GM18526 (cell line): ENCODE data around the gene PTPRN.

ENCODE experiments used
- POLR2A ChIP-seq: IDR thresholded peaks from 3 replicates; pipeline ENCODE4 v1.6.1; 2011; ENCODE audit not compliant: insufficient read length; ENCODE audit errors: extremely low read depth

Gene PTPRN

DNA sequence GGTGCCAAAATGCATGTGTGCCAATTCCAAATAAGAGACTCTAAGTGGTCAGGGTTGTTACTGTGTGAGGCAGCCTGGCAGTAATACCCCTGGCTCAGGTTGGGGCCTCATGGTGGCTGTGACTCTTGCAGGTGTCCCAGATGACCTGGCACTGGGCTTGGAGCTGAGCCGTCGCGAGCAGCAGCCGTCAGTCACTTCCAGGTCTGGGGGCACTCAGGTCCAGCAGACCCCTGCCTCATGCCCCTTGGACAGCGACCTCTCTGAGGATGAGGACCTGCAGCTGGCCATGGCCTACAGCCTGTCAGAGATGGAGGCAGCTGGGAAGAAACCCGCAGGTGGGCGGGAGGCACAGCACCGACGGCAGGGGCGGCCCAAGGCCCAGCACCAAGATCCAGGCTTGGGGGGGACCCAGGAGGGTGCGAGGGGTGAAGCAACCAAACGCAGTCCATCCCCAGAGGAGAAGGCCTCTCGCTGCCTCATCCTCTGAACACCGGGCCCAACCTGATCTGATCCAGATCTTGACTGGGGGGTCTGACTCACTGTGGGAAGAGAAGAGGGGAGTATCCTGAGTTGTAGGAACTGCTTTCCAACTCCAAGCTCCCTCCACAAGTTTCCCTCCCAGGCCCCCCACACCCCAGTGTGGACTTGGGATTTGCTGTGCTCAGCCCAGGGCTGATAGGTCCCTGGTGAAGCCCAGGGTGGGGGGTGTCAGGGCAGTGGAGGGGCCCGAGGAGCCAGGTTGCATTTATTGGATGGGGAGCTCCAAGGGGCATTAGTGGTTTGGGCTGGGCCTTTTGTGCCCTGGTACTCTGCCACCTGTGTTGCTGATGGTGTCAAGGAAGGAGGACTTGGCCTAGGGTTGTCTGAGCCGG lies 24.5 kb downstream of the PTPRN start:
- no peak for TF ChIP-seq POLR2A

DNA sequence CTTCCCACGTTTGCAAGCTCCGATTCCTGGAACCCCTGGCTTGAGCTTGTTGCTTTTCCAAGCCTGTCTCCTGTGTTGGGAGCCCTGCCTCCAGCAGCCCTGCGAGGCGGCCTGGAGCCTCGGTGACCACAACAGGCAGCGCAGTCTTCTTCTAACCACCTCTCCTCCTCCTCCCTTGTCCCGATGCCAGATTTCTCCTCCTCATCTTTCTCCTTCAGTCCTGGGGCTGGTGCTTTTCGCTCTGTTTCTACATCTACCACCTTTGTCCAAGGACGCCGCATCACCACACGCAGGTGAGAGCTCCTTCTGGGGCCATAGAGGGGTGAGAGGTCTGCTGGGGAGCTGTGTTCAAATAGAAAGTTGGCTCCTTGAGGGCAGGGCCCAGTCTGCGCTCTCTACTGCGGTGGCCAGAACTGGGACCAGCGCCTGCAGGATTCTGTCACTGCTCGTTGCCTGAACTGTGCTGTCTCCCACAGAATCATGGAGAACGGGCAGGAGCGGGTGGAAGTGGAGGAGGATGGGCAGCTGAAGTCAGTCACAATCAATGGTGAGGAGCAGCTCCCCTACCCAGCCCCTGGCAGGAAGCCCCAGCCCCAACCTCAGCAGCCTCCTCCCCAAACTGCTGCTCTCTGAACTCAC lies 26.1 kb downstream of the PTPRN start:
- TF ChIP-seq POLR2A = no peak

- TF ChIP-seq POLR2A = no peak
Measured at GRCh38 chr2:219282375-219282774, 26.8 kb downstream of the PTPRN start.

DNA sequence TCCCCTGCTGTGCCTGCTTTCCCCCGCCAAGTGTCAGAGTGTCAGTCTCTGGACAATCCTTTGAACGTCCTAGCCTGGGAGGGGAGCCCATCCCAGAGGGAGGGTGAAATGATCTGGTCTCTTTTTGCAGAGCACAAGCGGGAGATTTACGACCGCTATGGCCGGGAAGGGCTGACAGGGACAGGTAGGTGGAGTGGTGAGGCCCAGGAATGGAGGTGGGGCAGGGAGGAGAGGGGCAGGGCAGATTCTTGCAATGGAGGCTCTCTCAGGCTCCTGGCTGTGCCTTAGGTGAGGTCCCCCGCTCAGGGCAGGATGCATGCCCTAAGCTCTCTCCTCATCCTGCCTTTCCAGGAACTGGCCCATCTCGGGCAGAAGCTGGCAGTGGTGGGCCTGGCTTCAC lies 27.6 kb downstream of the PTPRN start:
- no peak for TF ChIP-seq POLR2A

DNA sequence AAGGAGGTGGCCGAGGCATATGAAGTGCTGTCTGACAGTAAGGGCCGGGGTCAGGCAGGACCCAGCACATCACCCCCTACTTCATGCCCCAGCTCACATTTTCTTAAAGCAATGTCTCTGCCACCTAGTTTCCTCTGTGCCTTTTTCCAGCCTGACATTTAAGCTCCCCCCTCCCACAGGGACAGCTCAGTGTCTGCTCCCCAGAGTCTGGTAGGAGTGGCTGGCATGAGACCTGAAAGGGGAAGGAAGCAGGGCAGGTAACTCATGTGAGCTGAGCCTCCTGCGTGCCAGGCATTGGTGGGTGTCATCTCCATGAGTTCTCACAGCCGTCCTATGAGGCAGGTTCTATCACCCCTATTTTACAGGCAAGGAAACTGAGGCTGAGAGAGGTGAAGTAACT lies 28.6 kb downstream of the PTPRN start:
- TF ChIP-seq POLR2A = no peak

DNA sequence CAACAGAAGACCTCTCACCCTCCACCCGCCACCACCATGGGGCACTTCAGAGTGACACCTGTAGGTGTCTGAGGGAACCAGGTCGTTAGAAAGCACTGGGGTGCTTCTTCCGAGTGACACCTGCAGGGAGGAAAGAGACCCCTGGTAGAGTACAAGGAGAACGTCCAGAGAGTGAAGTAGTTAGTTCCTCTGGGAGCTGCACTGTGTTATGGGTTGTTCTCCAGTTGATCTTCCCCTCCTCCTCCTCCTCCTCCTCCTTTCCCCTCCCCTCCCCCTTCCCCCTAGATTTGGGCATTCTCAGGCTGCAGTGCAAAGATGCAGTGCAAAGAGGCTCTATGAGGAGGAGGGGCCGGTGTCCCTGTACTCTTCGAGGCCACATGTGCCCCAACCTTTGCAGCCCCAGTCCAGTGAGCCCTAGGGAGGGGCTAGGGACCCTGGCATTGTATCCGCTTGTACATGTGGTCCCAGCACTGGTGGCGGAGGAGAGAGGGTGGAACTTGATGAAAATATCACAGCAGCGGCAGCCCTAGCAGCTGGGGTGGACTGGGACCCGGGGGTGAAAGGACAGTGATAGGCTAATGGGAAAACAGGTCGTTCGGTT lies 29.2 kb downstream of the PTPRN start:
- no peak for TF ChIP-seq POLR2A

DNA sequence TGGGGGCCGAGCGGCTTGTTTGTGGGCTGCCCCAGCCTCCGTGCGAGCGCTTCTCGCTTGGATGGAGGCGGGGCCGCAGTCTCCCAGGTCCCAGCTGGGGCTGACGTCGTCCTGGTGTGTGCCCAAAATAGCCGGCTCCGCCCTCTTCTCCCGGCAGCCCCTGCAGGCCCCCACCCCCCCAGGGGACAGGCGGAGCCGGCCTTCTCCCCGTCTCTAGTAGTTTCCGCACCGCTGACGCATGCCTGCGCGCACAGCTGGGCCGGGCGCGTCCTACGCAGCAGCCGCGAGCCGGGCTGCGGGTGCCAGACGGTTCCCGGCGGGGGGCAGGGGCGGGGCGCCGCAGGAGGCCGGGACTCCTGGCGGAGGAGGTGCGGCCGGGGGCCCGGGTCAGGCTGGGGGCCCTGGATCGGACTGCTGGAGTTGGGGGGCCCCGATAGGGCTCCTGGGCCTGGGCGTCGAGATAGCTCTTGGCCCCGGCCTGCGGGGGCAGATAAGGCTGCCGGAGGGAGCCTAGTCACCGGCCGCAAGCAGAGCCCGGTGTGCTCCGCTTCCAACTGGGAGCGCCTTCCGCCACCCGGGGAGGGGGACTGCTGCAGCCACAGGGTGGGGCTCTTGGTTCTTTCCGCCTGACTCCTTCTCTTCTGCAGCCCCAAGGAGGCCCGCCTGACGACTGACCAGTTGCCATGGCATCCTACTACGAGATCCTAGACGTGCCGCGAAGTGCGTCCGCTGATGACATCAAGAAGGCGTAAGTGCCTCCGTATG lies 29.9 kb downstream of the PTPRN start, which contains the start of gene DNAJB2:
Gene DNAJB2, plus strand, starts transcription at position 216 of the 765 bp plus-strand sequence. Its CDS starts 468 bp downstream, at position 684.
- peak; percentile 82 for TF ChIP-seq POLR2A

- TF ChIP-seq POLR2A = no peak
Measured at GRCh38 chr2:219278655-219279150, 30.5 kb downstream of the PTPRN start.

- TF ChIP-seq POLR2A = peak; percentile 28
Measured at GRCh38 chr2:219277703-219278654, 31.2 kb downstream of the PTPRN start.

DNA sequence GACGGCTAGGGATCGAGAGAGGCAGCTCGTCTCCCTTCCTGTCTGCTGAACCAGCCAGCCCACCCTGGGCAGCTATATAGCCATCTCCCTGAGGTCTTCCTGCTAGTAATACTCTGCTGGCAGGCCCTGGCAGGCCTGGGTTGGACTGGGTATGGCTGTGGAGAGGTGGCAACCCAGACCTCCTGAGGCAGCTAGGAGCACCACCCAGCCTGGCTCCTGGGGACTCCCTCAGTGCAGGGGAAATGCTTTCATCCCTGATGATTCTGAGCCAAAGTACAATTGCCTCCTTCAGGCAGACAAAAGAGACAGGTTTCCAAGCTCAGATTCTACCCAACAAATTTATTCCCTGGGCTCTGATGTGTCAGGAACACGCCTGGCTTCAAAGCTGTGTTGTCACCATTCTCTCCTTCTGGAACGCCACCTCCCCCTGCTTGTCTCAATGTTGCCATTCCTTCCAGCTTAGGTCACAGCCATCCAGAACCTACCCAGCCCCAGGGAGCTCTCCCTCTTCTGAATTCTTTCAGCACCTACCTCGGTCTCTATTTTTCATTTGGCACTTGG lies 34.8 kb downstream of the PTPRN start:
- TF ChIP-seq POLR2A = no peak

GRCh38 chr2:219273937-219274336 lies 35.3 kb downstream of the PTPRN start:
- TF ChIP-seq POLR2A = no peak

- no peak for TF ChIP-seq POLR2A
Measured at GRCh38 chr2:219272995-219273394, 36.2 kb downstream of the PTPRN start.

DNA sequence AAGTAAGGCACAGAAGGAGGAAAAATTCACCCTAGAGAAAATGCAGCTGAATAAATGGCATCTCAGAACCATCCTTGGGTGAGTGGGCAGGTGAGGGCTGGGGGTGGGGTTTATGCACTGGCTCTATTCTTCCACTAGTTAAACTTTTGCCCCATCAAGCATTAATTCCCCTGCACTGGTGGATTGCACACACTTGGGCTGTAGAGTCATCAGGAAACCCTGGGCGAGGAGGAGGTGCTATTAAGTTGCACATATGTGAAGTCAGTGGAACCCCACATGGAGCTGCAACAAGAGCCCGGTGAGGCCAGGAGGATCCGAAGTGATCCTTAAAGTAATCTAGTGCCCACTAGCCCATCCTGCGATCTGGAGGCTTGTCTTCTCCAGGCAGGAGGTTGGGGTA lies 36.8 kb downstream of the PTPRN start:
- no peak for TF ChIP-seq POLR2A

GRCh38 chr2:219271021-219271420 lies 38.2 kb downstream of the PTPRN start:
- TF ChIP-seq POLR2A = no peak
